ENCODE results near the gene GNA14.

GNA14 gene

DNA sequence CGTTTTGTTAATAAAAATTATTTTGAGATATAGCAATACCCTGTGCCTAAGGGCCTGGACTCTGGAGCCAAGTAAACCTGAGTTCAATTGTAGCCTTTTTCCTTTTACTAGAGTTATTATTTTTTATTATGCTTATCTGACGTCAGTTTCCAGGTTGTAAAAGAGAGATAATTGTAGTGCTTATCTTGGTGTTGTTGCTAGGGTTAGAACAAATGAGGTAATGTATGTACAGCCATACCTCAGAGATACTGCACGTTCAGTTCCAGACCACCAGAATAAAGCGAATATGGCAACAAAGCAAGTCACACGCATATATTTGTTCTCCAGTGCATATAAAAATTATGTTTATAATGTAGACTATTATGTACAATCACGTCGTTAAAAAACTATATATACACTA is 255.8 kb downstream of the GNA14 start:
- Histone ChIP-seq H3K4me3 (no peak overlapping the region), H3K4me1 (no peaks in the 10 kb centered on the region), H3K9ac (no peak overlapping the region), H3K27ac (no peak overlapping the region), H3K4me2 (no peak overlapping the region), H4K20me1 (no peaks in the 10 kb centered on the region), H3K9me3 (no peaks in the 10 kb centered on the region), H3K27me3 (no peaks in the 10 kb centered on the region), H3K36me3 (peaks cover 6% of the 10 kb centered on the region; the same call in 1 of the 2 replicates)
- TF ChIP-seq Cebpa-rat (IDR thresholded peaks at IDR 0.05) = no peak

DNA sequence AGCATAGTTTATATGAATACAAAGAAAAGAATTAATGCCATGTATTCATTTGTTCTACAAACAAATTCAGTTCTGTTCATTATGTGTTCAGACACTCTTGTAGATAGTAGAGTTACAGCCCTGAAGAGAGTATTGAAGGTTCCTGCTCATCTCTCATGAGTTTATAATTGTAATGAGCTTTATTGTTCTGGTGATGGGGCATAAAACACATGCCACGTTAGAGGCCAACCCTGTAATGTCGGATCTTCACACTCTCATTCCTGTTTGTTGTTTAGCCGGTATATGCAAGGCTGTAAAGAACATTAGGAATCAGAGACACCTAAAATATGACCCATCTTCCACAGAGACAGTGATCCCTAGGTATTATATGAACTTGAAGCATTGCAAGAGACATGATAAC is 256.3 kb downstream of the GNA14 start:
- H3K4me1 ChIP-seq = no peaks in the 10 kb centered on the region
- H3K36me3 ChIP-seq = peaks cover 6% of the 10 kb centered on the region; the same call in 1 of the 2 replicates
- no peaks in the 10 kb centered on the region for H3K27me3 ChIP-seq
- H4K20me1 ChIP-seq = no peaks in the 10 kb centered on the region
- H3K9ac ChIP-seq = no peak overlapping the region
- no peaks in the 10 kb centered on the region for H3K9me3 ChIP-seq
- no peak for TF ChIP-seq Cebpa-rat (IDR thresholded peaks at IDR 0.05)
- H3K4me2 ChIP-seq = no peak overlapping the region
- no peak overlapping the region for H3K27ac ChIP-seq
- no peak overlapping the region for H3K4me3 ChIP-seq

DNA sequence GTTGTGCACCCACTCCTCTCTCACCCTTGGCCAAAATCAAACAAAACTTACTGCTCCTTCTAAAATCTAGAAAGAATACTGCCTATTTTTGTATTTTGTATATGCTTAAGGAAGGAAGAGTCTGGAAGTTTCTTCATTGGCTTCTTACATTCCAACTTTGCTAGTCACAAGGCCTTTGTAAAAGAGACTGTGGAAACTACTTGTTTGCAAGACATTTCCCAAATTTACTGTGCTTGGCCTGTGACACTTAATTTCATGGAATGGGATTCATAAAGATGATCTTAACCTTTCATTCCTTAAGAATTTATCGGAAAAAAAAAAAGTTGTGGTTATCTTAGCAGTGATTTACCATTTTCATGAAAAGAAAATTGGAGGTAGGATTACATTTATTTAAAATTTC is 261.9 kb downstream of the GNA14 start:
- Histone ChIP-seq H4K20me1 (no peaks in the 10 kb centered on the region), H3K9me3 (no peaks in the 10 kb centered on the region), H3K4me1 (no peaks in the 10 kb centered on the region), H3K9ac (no peak overlapping the region), H3K27ac (no peak overlapping the region), H3K4me2 (no peak overlapping the region), H3K4me3 (no peak overlapping the region), H3K36me3 (peaks cover 13% of the 10 kb centered on the region), H3K27me3 (no peaks in the 10 kb centered on the region)
- TF ChIP-seq Cebpa-rat (IDR thresholded peaks at IDR 0.05) = no peak

DNA sequence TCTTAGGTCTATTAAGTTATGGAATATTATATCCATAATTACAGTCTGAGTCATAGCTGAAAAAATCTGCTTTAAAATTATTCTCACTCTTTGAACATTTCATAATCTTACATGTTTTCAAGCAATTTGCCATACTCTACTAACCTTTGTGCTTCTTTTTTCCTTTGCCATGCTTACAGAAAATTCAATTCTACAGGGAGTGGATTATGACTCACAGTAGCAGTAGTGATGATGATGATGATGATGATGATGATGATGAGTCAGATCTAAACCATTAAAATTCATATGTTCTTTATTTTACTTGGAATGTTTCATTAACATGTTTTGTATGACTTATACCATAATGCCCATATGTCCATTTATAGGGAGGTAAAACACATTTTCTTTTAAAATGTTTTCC is 263.7 kb downstream of the GNA14 start:
- no peak overlapping the region for H3K4me2 ChIP-seq
- H3K9me3 ChIP-seq = no peaks in the 10 kb centered on the region
- no peak overlapping the region for H3K27ac ChIP-seq
- TF ChIP-seq Cebpa-rat (IDR thresholded peaks at IDR 0.05) = no peak
- no peaks in the 10 kb centered on the region for H3K4me1 ChIP-seq
- no peaks in the 10 kb centered on the region for H4K20me1 ChIP-seq
- H3K4me3 ChIP-seq = no peak overlapping the region
- H3K9ac ChIP-seq = no peak overlapping the region
- peaks cover 16% of the 10 kb centered on the region for H3K36me3 ChIP-seq
- no peaks in the 10 kb centered on the region for H3K27me3 ChIP-seq

DNA sequence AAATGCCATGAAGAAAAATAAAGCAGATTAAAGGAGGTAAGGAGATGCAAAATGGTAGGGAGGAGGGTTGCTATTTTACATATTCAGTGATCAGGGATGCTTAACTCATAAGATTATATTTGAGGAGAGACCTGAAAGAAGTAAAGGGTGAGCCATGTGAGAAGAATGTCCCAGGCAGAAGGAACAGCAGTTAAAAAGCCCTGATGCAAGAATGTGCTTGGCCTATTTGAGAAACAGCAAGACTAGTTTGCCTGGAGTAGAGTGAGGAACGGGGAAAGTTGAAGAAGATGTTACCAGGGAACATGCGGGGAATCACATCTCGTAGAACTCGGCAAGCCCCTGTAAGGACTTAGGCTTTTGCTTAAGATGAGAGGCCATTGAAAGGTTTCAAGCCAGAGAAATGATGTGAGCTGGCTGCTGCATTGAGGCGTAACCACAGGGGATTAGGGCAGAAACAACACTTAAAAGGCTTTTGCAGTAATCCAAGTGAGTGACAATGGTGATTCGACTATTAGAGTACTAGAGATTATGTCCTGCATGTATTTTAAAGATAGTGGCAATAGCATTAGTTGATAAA is 272.1 kb downstream of the GNA14 start:
- Histone ChIP-seq H3K9me3 (peaks cover 4% of the 10 kb centered on the region), H3K36me3 (peaks cover 12% of the 10 kb centered on the region), H3K4me3 (no peak overlapping the region), H3K4me2 (no peak overlapping the region), H3K27ac (no peak overlapping the region), H4K20me1 (no peaks in the 10 kb centered on the region), H3K4me1 (no peaks in the 10 kb centered on the region), H3K9ac (no peak overlapping the region), H3K27me3 (no peaks in the 10 kb centered on the region)
- no peak for TF ChIP-seq Cebpa-rat (IDR thresholded peaks at IDR 0.05)

DNA sequence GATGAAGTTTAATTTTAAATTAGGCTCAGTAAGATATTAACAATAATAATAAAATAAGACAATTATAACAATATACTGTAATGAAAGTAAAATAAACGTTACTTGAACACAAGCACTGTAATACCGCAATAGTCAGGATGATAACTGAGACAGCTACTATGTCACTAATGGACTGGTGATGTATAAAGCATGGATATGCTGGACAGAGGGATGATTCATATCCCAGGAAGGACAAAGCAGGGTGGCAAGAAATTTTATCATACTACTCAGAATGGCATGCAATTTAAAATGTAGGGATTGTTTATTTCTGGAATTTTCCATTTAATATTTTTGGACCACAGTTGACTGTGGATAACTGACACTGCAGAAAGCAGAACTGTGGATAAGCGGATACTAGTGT is 273.9 kb downstream of the GNA14 start:
- TF ChIP-seq Cebpa-rat (IDR thresholded peaks at IDR 0.05) = no peak
- Histone ChIP-seq H3K4me3 (no peak overlapping the region), H3K4me1 (no peaks in the 10 kb centered on the region), H3K36me3 (peaks cover 20% of the 10 kb centered on the region), H4K20me1 (no peaks in the 10 kb centered on the region), H3K9ac (no peak overlapping the region), H3K27me3 (no peaks in the 10 kb centered on the region), H3K27ac (no peak overlapping the region), H3K4me2 (no peak overlapping the region), H3K9me3 (peaks cover 8% of the 10 kb centered on the region)

Data from BLaER1 (cell line).